ENCODE data around the gene COL8A1.

DNA sequence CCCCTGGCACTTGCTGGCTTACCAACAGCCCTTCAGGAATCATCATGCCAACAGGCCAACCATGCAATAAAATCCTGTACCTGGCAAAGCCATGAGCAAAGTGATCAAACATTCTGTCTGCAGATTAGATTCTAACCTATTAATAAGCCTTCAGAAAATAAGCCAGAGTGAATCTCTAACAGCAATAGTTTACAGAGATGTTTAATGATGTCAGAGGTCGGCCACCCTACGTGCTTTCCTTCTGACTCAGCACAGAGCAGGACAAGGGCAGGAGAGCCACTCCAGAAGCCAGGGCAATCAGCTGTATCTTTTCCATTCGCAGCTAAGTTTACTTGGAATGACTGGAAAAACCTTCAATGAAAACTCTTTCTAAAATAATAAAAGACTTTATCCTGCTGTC lies 13.1 kb downstream of the COL8A1 start:
- TF ChIP-seq CTCF (conservative IDR thresholded peaks at IDR 0.05): no peak
- TF ChIP-seq ZFX (IDR thresholded peaks at IDR 0.05): no peak

Measured in C4-2B (cell line).